Astrocyte of the cerebellum (primary cell): ENCODE results near the gene NKX3-2.

Source experiments
- DNase-seq: peaks from one replicate; pipeline ENCODE4 v3.0.0-alpha.2; 2011; ENCODE audit warnings: low read depth
- H3K4me3 ChIP-seq: 2 replicates; pipeline ENCODE4 v1.5.1; 2011; ENCODE audit warnings: mild to moderate bottlenecking, low read depth, low read length, moderate library complexity
- CTCF ChIP-seq: IDR thresholded peaks from 2 replicates; pipeline ENCODE4 v1.5.1; 2012; ENCODE audit warnings: low read length, low read depth, moderate library complexity, mild to moderate bottlenecking; ENCODE audit errors: missing control alignments
- in situ Hi-C: cut with HindIII; loops from 2 replicates; pipeline ENCODE4 v1.10.0; 2017; ENCODE audit warnings: low sequenced_read_pairs

Gene NKX3-2

GRCh38 chr4:13541176-13541604 is 3.1 kb downstream of the NKX3-2 start:
- H3K4me3 ChIP-seq = no peak overlapping the region
- in situ Hi-C loops = no loop called here
- TF ChIP-seq CTCF = no peak
- no peak for DNase-seq

GRCh38 chr4:13540446-13541175 is 3.7 kb downstream of the NKX3-2 start:
- no peak for TF ChIP-seq CTCF
- no peak for DNase-seq
- H3K4me3 ChIP-seq = no peak overlapping the region
- in situ Hi-C loops = no loop called here

GRCh38 chr4:13539619-13540445 is 4.5 kb downstream of the NKX3-2 start:
- in situ Hi-C loops = loop anchor here (10.0 kb wide), 1 partner anchor 685 kb away; no protein-coding TSS in a partner anchor
- no peak for TF ChIP-seq CTCF
- no peak overlapping the region for H3K4me3 ChIP-seq

GRCh38 chr4:13539047-13539618 is 5.2 kb downstream of the NKX3-2 start:
- DNase-seq = no peak
- in situ Hi-C loops = loop anchor here (10.0 kb wide), 1 partner anchor 684 kb away; no protein-coding TSS in a partner anchor
- TF ChIP-seq CTCF = no peak
- no peak overlapping the region for H3K4me3 ChIP-seq

More at GRCh38 chr4:13539619-13540445, 4.5 kb downstream of the NKX3-2 start:
- no peak for DNase-seq

- no peak for DNase-seq
- in situ Hi-C loops = loop anchor here (10.0 kb wide), 1 partner anchor 684 kb away; no protein-coding TSS in a partner anchor
- no peak overlapping the region for H3K4me3 ChIP-seq
- no peak for TF ChIP-seq CTCF
Observed at GRCh38 chr4:13538427-13538973, 5.8 kb downstream of the NKX3-2 start.

- no peak for DNase-seq
- in situ Hi-C loops = loop anchor here (10.0 kb wide), 1 partner anchor 683 kb away; no protein-coding TSS in a partner anchor
- no peak for TF ChIP-seq CTCF
- H3K4me3 ChIP-seq = no peak overlapping the region
Observed at GRCh38 chr4:13537832-13538177, 6.5 kb downstream of the NKX3-2 start.
